ENCODE data around the gene GGACT. TPM values are rescaled to one million over a fixed set of nuclear protein-coding genes. Genes with fewer than 3 reads are reported as not detected.

The GGACT gene
- total RNA-seq, 2 donors from 2014 or later: 4.9 to 17.8 TPM

- H3K9me3 ChIP-seq: no peaks in the 10 kb centered on the region
- no peak overlapping the region for H3K27ac ChIP-seq
- intact Hi-C loops (cut with DNase I): no loop called here
- H3K4me3 ChIP-seq: no peak overlapping the region
- 20 to 32% methylated on average over 2 of the region's 2 CpGs for WGBS, 2 donors
- DNase-seq (peak; percentile 81 to 86 (median 82)), ATAC-seq (peak; percentile 79)
- H3K36me3 ChIP-seq (replicated peaks in 1 of 2; ENCODE audit: insufficient read depth in 1 of 2, low read depth in 2 of 2): no peaks in the 10 kb centered on the region
- no peaks in the 10 kb centered on the region for H3K4me1 ChIP-seq
- H3K27me3 ChIP-seq: no peaks in the 10 kb centered on the region
- no peak for TF ChIP-seq POLR2A (IDR thresholded peaks at IDR 0.05)
- TF ChIP-seq, protein P1, sequence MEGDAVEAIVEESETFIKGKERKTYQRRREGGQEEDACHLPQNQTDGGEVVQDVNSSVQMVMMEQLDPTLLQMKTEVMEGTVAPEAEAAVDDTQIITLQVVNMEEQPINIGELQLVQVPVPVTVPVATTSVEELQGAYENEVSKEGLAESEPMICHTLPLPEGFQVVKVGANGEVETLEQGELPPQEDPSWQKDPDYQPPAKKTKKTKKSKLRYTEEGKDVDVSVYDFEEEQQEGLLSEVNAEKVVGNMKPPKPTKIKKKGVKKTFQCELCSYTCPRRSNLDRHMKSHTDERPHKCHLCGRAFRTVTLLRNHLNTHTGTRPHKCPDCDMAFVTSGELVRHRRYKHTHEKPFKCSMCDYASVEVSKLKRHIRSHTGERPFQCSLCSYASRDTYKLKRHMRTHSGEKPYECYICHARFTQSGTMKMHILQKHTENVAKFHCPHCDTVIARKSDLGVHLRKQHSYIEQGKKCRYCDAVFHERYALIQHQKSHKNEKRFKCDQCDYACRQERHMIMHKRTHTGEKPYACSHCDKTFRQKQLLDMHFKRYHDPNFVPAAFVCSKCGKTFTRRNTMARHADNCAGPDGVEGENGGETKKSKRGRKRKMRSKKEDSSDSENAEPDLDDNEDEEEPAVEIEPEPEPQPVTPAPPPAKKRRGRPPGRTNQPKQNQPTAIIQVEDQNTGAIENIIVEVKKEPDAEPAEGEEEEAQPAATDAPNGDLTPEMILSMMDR (IDR thresholded peaks at IDR 0.05): peak; percentile 51 to 66 (median 62)
Measured at GRCh38 chr13:100573121-100573520, 15.5 kb downstream of the GGACT start.

DNA sequence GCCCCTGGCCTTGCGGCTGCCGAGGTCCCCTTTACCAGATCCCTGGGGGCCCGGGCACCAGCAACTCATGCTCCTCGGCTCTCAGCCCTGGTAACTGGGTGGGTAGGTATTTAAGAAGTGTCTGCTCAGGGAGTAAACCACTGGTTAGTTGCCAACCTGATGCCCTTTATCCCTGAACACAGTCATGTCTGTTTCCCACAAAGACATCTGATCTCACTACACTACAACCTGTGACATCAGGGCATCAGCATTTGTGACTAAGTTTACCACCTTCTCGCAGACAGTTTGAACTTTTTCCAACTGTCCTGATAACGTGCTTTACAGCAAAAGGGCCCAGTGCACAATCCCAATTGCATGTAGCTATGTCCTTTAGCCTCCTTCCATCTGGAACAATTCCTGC lies 22.0 kb downstream of the GGACT start:
- H3K4me1 ChIP-seq: peaks cover 17% of the 10 kb centered on the region
- no peak for DNase-seq
- no peak overlapping the region for H3K4me3 ChIP-seq
- H3K36me3 ChIP-seq (replicated peaks in 1 of 2; ENCODE audit: insufficient read depth in 1 of 2, low read depth in 2 of 2): no peaks in the 10 kb centered on the region
- TF ChIP-seq, protein P1 (IDR thresholded peaks at IDR 0.05): no peak
- TF ChIP-seq POLR2A (IDR thresholded peaks at IDR 0.05): no peak
- no peak for ATAC-seq
- no peaks in the 10 kb centered on the region for H3K9me3 ChIP-seq
- H3K27ac ChIP-seq: no peak overlapping the region
- H3K27me3 ChIP-seq: no peaks in the 10 kb centered on the region
- WGBS, 2 donors: 86 to 90% methylated on average over 6 of the region's 6 CpGs
- intact Hi-C loops (cut with DNase I): no loop called here

DNA sequence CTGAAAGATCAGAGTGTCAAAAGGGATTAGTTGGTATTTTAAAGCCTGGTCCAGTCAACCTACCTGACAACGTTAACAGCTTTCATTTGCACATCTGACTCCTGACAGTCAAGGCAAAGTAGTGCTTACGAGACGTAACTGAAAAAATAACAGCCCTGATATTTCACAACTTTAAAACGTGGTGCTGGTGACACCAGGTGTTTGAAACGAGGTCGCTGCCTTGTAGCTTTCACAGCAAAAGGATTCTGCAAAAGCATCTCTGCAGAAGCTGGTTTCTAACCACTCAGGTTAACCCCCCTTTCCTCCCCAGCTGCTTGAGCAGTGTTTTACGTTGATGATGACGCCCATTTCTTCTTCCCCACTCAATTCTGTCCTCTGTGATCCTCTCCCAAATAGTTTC lies 23.3 kb downstream of the GGACT start:
- Histone ChIP-seq H3K27ac (peak overlapping the region in 1 of 4 donors; percentile 15), H3K36me3 (replicated peaks in 1 of 2; ENCODE audit: insufficient read depth in 1 of 2, low read depth in 2 of 2) (no peaks in the 10 kb centered on the region), H3K27me3 (no peaks in the 10 kb centered on the region), H3K9me3 (no peaks in the 10 kb centered on the region), H3K4me1 (peaks cover 25% of the 10 kb centered on the region), H3K4me3 (no peak overlapping the region)
- ATAC-seq (peak; percentile 30), DNase-seq (no peak)
- WGBS, 2 donors: 48 to 49% methylated on average over 8 of the region's 8 CpGs
- intact Hi-C loops (cut with DNase I): no loop called here
- TF ChIP-seq POLR2A (IDR thresholded peaks at IDR 0.05): no peak
- TF ChIP-seq, protein P1 (IDR thresholded peaks at IDR 0.05): no peak

GRCh38 chr13:100564444-100565223 lies 24.0 kb downstream of the GGACT start:
- Histone ChIP-seq H3K36me3 (replicated peaks in 1 of 2; ENCODE audit: insufficient read depth in 1 of 2, low read depth in 2 of 2) (no peaks in the 10 kb centered on the region), H3K4me3 (no peak overlapping the region), H3K27me3 (no peaks in the 10 kb centered on the region), H3K9me3 (no peaks in the 10 kb centered on the region), H3K27ac (peak overlapping the region in 2 of 4 donors; percentile 15 to 28), H3K4me1 (peaks cover 25% of the 10 kb centered on the region)
- intact Hi-C loops (cut with DNase I): no loop called here
- WGBS, 2 donors: 36 to 37% methylated on average over 13 of the region's 13 CpGs
- peak; percentile 69 for ATAC-seq
- TF ChIP-seq, protein P1 (IDR thresholded peaks at IDR 0.05): peak in 1 of 7 experiments; percentile 7
- TF ChIP-seq POLR2A (IDR thresholded peaks at IDR 0.05): no peak
- peak in 2 of 4 donors; percentile 29 to 40 for DNase-seq

DNA sequence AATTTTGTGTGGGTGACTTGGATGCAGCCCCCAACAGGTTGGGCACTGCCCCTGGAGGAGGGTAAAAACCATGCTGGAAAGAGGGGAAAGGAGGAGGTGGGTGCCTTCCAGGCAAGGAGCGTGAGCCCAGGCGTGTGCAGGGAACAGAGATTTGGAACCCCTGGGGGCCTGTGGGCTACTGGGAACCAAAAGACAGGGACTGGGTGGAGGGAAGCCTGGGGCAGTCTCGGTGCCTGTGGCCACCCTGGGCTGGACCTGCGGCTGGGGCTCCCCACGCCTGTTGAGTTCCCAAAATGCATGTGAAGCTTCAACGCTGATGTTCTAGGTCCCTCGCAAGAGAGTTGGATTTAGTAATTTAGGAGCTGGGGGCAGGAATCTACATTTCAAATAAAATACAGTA lies 24.8 kb downstream of the GGACT start:
- intact Hi-C loops (cut with DNase I): no loop called here
- no peak overlapping the region for H3K4me3 ChIP-seq
- peaks cover 25% of the 10 kb centered on the region for H3K4me1 ChIP-seq
- 93 to 95% methylated on average over 7 of the region's 7 CpGs for WGBS, 2 donors
- no peaks in the 10 kb centered on the region for H3K9me3 ChIP-seq
- TF ChIP-seq, protein P1 (IDR thresholded peaks at IDR 0.05): no peak
- no peak for TF ChIP-seq POLR2A (IDR thresholded peaks at IDR 0.05)
- H3K27ac ChIP-seq: no peak overlapping the region
- no peaks in the 10 kb centered on the region for H3K36me3 ChIP-seq (replicated peaks in 1 of 2; ENCODE audit: insufficient read depth in 1 of 2, low read depth in 2 of 2)
- no peak for DNase-seq
- ATAC-seq: no peak
- H3K27me3 ChIP-seq: no peaks in the 10 kb centered on the region

All from body of pancreas (tissue), 4 donors.